IMR-90 (cell line): ENCODE results near the gene ZCCHC7.

Source experiments
- CHD1 ChIP-seq: IDR thresholded peaks from 2 replicates; pipeline ENCODE4 v1.6.1; 2012; ENCODE audit warnings: low read depth, low read length, improper control_type of control experiment
- CTCF ChIP-seq: conservative IDR thresholded peaks from 2 replicates; pipeline ENCODE4 v1.5.1; 2012; ENCODE audit warnings: mild to moderate bottlenecking, low read depth, low read length, improper control_type of control experiment
- ELK1 ChIP-seq: fragments of 150-350 bp; IDR thresholded peaks from 2 replicates; pipeline ENCODE4 v1.6.1; 2016; ENCODE audit warnings: low read depth, mild to moderate bottlenecking, low read length, moderate library complexity, borderline replicate concordance
- MAZ ChIP-seq: IDR thresholded peaks from 2 replicates; pipeline ENCODE4 v1.6.1; 2012; ENCODE audit warnings: low read depth, mild to moderate bottlenecking, low read length, improper control_type of control experiment, moderate library complexity, borderline replicate concordance
- NFE2L2 ChIP-seq: fragments of 150-350 bp; IDR thresholded peaks from 2 replicates; pipeline ENCODE4 v1.6.1; 2016; ENCODE audit warnings: low read depth, mild to moderate bottlenecking, low read length
- POLR2A ChIP-seq: IDR thresholded peaks from 2 replicates; pipeline ENCODE4 v1.6.1; 2012; ENCODE audit warnings: mild to moderate bottlenecking, low read depth, low read length
- RFX5 ChIP-seq: IDR thresholded peaks from 2 replicates; pipeline ENCODE4 v1.8.0; 2012; ENCODE audit warnings: low read depth, mild to moderate bottlenecking, low read length, moderate library complexity
- SMC3 ChIP-seq: fragments of 150-350 bp; IDR thresholded peaks from 2 replicates; pipeline ENCODE4 v1.6.1; 2016; ENCODE audit warnings: low read depth, mild to moderate bottlenecking, antibody characterized with exemption, low read length, moderate library complexity

- TF ChIP-seq CTCF (no peak), SMC3 (no peak), POLR2A (no peak), NFE2L2 (no peak), MAZ (no peak), ELK1 (no peak), RFX5 (no peak), CHD1 (no peak)
Observed at GRCh38 chr9:37238122-37238521, 117.7 kb downstream of the ZCCHC7 start.
